HUES48 (cell line): ENCODE measurements around the gene P2RY10.
"Not testable (repeated sequence)": the region's sequence is repeated elsewhere in the genome, so short reads cannot be mapped to it uniquely, and the experiment has no call there.

Experiments
- H3K27ac ChIP-seq: one replicate; pipeline ENCODE4 v1.7.0; 2013; ENCODE audit warnings: low read depth, low read length, inconsistent platforms
- H3K27me3 ChIP-seq: 2 replicates; pipeline ENCODE4 v1.6.1; 2013; ENCODE audit warnings: mild to moderate bottlenecking, low read length; ENCODE audit not compliant: control insufficient read depth, insufficient read depth
- H3K36me3 ChIP-seq: 2 replicates; pipeline ENCODE4 v1.6.1; 2013; ENCODE audit warnings: low read length; ENCODE audit not compliant: control insufficient read depth, insufficient read depth
- H3K4me1 ChIP-seq: 2 replicates; pipeline ENCODE4 v1.6.1; 2013; ENCODE audit warnings: mild to moderate bottlenecking, low read length; ENCODE audit not compliant: control insufficient read depth, insufficient read depth
- H3K4me3 ChIP-seq: 2 replicates; pipeline ENCODE4 v1.5.1; 2013; ENCODE audit warnings: mild to moderate bottlenecking, low read depth, low read length
- H3K9ac ChIP-seq: 2 replicates; pipeline ENCODE4 v1.6.1; 2013; ENCODE audit warnings: mild to moderate bottlenecking, low read depth, low read length, moderate library complexity
- H3K9me3 ChIP-seq: 2 replicates; pipeline ENCODE4 v1.6.1; 2013; ENCODE audit warnings: low read length; ENCODE audit not compliant: control insufficient read depth, insufficient read depth

P2RY10 gene

DNA sequence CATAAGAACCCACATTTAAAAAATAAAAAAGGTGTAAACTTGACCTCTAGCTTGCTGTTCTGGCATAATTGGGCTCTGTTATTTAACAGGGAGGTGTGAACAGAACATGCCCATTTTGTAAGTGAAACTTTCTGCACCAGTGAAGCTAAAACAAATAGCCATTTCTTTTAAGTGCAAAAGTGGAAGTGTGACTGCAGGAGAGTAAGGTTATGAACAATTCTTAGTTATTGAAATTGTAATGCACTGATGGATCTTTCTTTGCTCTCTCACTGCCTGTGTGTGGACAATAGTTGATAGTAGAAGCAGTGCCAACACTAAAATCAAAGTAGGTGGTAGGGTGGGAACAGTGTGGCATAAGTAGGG is 12.6 kb downstream of the P2RY10 start:
- H3K36me3 ChIP-seq = no peaks in the 10 kb centered on the region
- H3K4me1 ChIP-seq = no peaks in the 10 kb centered on the region
- H3K27me3 ChIP-seq = no peaks in the 10 kb centered on the region
- H3K4me3 ChIP-seq = no peak overlapping the region
- H3K27ac ChIP-seq = no peak overlapping the region
- no peak overlapping the region for H3K9ac ChIP-seq
- peaks cover 29% of the 10 kb centered on the region for H3K9me3 ChIP-seq

DNA sequence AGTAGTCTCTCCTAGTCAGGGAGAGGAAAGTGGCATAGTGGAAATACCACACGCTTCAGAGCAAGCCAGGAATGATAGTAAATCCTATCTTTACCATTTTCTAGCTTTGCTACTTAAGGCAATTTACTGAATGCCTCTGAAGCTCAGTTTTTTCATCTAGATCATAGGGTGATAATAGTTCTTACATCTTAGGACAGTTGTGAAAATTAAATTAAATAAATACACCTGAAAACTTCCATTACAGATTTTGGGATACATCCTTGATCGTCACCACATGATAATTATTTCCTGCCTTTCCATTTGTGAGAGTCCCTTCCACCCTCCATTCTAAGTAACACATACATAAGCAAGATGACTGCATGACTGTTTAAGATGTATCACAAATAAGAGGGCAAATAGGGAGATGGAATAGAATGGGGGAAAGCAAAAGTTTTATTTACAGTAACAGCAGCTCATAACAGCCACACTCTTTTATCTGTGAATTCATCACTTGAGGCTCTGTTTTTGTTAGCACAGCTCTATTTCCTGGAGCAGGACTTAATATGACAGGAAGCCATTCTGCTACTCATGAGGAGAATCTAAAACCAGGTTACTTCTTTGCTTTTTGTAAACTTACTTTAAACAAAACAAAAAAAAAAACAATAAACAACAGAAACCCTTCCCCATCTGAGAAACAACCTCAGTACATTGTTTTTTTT is 13.4 kb downstream of the P2RY10 start:
- H3K4me1 ChIP-seq = no peaks in the 10 kb centered on the region
- H3K36me3 ChIP-seq = no peaks in the 10 kb centered on the region
- no peak overlapping the region for H3K27ac ChIP-seq
- H3K27me3 ChIP-seq = no peaks in the 10 kb centered on the region
- H3K9ac ChIP-seq = no peak overlapping the region
- peaks cover 37% of the 10 kb centered on the region for H3K9me3 ChIP-seq
- H3K4me3 ChIP-seq = no peak overlapping the region

DNA sequence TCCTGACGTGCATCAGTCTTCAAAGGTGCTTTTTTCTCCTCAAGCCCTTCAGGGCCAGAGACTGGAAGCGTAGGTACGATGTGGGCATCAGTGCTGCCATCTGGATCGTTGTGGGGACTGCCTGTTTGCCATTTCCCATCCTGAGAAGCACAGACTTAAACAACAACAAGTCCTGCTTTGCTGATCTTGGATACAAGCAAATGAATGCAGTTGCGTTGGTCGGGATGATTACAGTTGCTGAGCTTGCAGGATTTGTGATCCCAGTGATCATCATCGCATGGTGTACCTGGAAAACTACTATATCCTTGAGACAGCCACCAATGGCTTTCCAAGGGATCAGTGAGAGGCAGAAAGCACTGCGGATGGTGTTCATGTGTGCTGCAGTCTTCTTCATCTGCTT is 15.7 kb downstream of the P2RY10 start:
- no peak overlapping the region for H3K9ac ChIP-seq
- H3K4me3 ChIP-seq = no peak overlapping the region
- H3K36me3 ChIP-seq = no peaks in the 10 kb centered on the region
- peaks cover 49% of the 10 kb centered on the region for H3K9me3 ChIP-seq
- H3K27ac ChIP-seq = no peak overlapping the region
- no peaks in the 10 kb centered on the region for H3K4me1 ChIP-seq
- H3K27me3 ChIP-seq = no peaks in the 10 kb centered on the region

DNA sequence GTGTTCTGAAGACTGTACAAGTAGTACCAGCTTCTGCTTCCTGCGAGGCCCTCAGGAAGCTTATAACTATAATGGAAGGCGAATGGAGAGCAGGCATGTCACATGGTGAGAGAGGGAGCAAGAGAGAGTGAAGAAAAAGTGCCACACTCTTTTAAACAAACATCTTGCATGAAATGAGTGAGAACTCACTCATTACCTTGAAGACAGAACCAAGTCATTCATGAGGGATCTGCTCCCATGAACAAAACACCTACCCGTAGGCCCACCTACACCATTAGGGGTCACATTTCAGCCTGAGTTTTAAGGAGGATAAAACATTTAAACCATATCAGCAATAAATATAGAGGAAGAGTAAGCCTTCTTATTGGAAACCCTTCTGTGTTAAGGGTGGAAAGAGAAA is 19.4 kb downstream of the P2RY10 start:
- Histone ChIP-seq H3K9me3 (peaks cover 64% of the 10 kb centered on the region), H3K4me1 (no peaks in the 10 kb centered on the region), H3K4me3 (no peak overlapping the region), H3K27me3 (no peaks in the 10 kb centered on the region), H3K27ac (no peak overlapping the region), H3K36me3 (no peaks in the 10 kb centered on the region), H3K9ac (no peak overlapping the region)

DNA sequence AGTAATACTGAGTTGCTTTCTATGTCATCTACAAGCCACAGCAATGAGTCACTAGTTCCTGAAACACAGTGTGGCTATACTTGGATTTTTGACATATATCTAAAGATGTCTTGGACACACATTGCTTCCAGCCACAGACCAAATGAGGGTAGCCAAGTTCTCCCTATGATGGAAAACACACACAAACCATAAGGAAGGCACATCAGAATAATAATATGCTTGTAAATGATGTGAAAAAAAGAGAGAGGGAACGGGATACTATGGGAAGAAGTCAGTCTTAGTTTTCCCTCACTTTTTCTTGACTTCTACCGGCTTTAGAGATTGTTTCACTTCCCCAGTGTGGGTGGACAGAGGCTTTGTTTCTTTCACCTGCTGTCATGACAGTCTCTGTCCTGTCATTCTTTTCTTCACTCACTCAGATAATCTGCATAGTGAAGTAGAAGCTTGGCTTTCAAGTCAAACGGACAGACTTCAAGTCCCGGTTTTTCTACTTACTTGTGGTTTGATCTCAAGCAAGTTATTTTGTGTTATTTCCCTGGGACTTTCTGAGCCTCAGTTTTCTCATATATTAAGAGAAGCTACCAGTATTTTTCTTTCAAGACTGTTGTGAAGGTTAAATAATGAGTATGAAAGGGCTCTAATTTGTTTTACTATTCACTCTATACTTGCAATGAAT is 34.7 kb downstream of the P2RY10 start:
- H3K27ac ChIP-seq = no peak overlapping the region
- peaks cover 26% of the 10 kb centered on the region for H3K9me3 ChIP-seq
- H3K36me3 ChIP-seq = no peaks in the 10 kb centered on the region
- no peaks in the 10 kb centered on the region for H3K4me1 ChIP-seq
- no peak overlapping the region for H3K9ac ChIP-seq
- H3K27me3 ChIP-seq = no peaks in the 10 kb centered on the region
- H3K4me3 ChIP-seq = no peak overlapping the region

DNA sequence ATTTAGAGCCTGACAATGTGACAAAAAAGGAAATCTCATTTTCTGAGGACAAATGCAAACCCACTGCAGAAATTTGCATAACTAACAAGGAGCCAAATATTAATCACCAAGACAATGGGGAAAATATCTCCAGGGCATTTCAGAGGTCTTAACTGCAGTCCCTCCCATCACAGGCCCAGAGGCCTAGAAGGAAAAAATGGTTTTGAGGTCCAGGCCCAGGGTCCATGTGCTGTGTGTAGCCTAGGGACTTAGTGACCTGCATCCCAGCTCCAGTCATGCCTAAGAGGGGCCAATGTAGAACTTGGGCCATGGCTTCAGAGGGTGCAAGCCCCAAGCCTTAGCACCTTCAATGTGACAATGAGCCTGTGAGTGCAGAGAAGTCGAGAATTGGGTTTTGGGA is 44.2 kb downstream of the P2RY10 start:
- H3K27ac ChIP-seq = no peak overlapping the region
- H3K36me3 ChIP-seq = no peaks in the 10 kb centered on the region
- peaks cover 9% of the 10 kb centered on the region; the same call in 1 of the 2 replicates for H3K4me1 ChIP-seq
- no peak overlapping the region for H3K4me3 ChIP-seq
- no peak overlapping the region for H3K9ac ChIP-seq
- H3K9me3 ChIP-seq = peaks cover 60% of the 10 kb centered on the region
- no peaks in the 10 kb centered on the region for H3K27me3 ChIP-seq

DNA sequence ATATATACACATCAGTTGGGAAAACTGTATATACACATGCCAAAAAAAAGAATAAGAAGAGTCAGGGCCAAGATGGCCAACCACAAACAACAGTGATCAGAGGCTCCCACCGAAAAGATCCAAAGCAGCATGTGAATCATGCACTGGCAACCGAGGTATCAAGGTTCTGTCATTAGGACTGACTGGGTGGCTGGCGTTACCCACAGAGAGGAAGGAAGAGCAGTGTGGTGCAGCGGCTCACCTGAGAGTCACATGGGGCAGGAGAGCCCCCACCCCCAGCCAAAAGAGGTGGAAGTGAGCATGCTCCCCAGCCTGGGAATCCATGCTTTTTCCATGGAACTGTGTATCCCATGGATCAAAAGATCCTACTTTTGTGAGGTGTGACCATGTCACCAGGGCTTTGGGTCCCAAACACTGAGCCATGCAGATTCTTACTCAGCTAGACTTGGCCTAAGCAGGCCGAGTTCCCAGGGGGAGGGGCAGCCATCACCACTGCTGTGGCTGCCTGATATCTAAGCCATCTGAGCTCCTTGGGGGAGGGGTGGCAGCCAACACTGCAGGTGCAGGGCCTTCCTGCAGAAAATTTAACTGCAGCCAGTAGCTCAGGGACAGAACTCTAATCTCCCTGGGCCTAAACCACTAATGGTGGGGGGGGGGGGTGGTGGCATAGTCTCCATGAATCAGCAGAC is 52.8 kb downstream of the P2RY10 start:
- Histone ChIP-seq H3K4me3 (no peak overlapping the region), H3K9me3 (peaks cover 42% of the 10 kb centered on the region), H3K9ac (no peak overlapping the region), H3K27me3 (no peaks in the 10 kb centered on the region), H3K4me1 (no peaks in the 10 kb centered on the region), H3K27ac (no peak overlapping the region), H3K36me3 (no peaks in the 10 kb centered on the region)

DNA sequence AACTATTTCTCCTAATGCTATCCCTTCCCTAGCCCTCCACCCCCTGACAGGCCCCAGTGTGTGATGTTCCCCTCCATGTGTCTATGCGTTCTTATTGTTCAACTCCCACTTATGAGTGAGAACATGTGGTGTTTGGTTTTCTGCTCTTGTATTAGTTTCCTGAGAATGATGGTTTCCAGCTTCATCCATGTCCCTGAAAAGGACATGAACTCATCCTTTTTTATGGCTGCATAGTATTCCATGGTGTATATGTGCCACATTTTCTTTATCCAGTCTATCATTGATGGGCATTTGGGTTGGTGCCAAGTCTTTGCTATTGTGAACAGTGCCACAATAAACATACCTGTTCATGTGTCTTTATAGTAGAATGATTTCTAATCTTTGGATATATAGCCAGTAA is 62.3 kb downstream of the P2RY10 start:
- H3K4me1 ChIP-seq, H3K9ac ChIP-seq, H3K36me3 ChIP-seq, H3K27me3 ChIP-seq, H3K27ac ChIP-seq, H3K4me3 ChIP-seq: not testable (repeated sequence)
- peaks cover 28% of the 10 kb centered on the region; the same call in 1 of the 2 replicates for H3K9me3 ChIP-seq
